GM18511 (cell line): ENCODE data around the gene SEMA3B.
A peak's percentile ranks its signal among the peaks of the same experiment; 100 is the strongest.
"Not testable (repeated sequence)": the region's sequence is repeated elsewhere in the genome, so short reads cannot be mapped to it uniquely, and the experiment has no call there.

Experiments
- ATAC-seq: cut with Tn5 transposase; IDR thresholded peaks from one replicate; pipeline ENCODE4 v1.9.1; 2021; ENCODE audit warnings: mild to moderate bottlenecking, moderate library complexity; ENCODE audit not compliant: unreplicated experiment

Gene SEMA3B

DNA sequence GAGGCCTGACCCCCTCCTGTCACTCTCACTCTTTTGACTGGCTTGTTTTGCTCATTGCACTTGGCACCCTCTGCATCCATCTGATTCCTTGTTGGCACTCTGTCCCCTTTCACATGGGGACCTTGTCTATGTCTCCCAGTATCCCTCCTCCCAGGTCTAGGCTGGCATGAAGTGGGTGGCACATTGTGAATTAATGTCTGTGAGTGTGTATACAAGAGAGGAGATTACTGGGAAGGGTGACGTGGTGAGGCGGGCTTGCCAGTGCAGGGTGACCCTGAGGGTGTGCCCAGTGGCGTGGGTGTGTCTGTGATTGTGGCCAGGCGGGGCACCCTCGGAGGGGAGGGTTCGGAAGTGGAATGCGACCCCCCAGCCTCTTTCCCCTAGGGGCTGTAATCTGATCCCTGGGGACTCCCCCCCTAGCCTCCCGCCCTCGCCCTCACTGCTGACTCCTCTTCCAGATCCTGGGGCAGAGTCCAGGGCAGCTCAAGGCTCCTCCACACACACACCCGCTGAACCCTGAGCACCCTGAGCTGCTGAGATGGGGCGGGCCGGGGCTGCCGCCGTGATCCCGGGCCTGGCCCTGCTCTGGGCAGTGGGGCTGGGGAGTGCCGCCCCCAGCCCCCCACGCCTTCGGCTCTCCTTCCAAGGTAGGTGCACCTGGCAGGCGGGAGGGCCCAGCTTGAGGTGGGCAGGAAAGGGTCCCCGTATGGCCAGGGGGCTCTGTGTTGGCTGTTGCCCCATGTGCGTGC is at the start of gene SEMA3B:
Gene SEMA3B (plus strand): TSS at position 445 of the 749 bp plus-strand sequence. CDS start 94 bp downstream, at position 539.
- no peak for ATAC-seq

- ATAC-seq = no peak
These were observed 49.7 kb upstream of the SEMA3B start for GRCh38 chr3:50219285-50219684.

DNA sequence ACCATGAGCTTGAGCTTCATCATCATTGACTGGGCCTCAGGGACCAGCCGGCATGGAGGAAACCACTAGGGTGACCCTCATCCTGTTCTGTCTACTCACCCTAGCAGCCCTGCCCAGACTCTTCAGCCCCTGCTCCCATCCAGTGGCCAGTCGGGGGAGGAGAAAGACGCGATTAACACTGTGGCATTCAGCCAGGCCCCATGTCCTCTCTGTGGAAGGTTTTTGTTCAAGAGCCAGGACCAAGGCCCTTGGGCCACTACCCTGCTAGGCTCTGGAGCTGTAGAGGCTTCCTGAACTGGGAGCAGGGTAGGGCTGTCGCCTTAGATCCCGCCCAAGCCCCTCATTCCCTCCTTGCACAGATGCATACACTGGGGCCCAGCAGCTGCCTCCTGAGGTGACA is 48.8 kb upstream of the SEMA3B start:
- ATAC-seq = no peak

- no peak for ATAC-seq
These were observed 47.9 kb upstream of the SEMA3B start for GRCh38 chr3:50221051-50221410.

DNA sequence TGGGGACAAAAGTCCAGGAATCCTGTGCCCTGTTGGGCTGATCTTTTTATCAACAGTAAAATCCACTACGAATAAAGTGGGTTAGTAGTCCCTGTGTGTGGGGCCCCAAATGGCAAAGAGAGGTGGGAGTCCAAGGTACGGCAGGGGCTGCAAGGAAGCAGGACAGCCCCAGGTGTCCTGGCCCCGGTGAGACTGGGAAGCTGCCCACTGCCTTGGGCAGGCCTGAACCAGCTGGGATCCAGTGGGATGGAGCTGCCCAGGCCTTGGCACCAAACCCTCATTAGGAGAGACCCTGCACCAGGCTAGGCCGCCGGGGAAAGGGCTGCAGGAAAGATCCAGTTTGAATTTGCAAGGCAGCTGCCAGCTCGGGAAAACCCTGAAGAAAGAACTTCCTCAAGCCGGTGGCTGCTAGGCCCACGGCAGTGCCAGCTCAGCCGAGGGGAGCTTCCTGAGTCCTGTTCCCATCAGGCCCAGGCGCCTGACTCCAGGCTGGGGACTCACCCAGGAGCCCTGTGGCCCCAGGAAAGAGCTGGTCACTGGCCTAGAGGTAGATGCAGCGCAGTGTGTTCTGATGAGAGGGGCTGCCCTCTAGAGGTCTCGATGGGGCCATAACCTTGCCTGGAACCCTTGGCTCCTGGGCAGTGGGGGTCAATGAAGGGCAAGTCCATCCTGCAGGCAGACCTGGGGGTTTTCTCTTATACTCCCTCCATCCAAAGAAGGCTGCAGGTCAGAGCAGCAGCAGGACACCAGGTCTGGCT is 47.4 kb upstream of the SEMA3B start:
- ATAC-seq = no peak

- ATAC-seq = no peak
These were observed 46.8 kb upstream of the SEMA3B start for GRCh38 chr3:50222169-50222528.

DNA sequence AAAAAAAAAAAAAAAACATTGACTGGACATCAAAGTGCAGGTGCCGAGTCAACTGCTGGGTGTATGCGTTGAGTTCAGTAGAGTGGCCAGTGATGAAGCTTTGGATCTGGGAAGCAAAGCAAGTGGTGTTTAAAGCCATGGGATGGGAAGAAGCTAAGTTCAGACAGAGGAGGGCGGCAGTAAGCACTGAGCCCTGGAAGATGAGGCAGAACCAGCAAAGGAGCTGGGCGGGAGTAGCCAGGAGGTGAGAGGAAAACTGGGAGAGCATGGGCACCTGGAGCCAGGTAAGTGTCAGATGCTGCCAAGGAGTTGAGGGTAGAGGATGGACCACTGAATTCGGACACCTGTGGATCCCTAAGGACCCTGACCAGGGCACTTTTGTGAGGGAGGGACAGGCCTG is 44.3 kb upstream of the SEMA3B start:
- no peak for ATAC-seq

DNA sequence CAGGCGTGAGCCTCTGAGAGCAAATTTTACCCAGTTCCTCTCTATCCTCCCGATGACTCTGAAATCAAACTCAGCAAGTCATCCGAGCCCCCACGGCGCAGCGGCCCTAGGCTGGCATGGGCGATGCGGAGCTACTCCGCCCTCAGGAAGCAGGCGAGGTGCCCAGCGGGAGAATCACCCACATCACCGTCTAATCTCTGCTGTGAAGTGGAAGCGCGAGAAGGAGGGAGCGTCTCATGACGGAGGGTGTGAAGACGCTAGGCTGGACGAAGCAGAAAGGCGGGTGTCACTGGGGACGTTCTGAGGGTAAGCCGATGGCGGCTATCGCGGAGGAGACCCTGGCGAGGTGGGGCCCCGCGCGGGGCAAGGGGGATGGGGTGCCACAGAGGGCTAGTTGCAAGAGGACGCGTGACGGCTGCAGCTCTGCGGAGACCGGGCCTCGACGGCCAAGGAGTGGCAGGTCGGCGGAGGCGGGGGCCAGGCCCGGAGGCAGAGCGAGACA is 42.0 kb upstream of the SEMA3B start:
- ATAC-seq = peak; percentile 3

- peak; percentile 84 for ATAC-seq
These were observed 41.4 kb upstream of the SEMA3B start for GRCh38 chr3:50227390-50228183.

DNA sequence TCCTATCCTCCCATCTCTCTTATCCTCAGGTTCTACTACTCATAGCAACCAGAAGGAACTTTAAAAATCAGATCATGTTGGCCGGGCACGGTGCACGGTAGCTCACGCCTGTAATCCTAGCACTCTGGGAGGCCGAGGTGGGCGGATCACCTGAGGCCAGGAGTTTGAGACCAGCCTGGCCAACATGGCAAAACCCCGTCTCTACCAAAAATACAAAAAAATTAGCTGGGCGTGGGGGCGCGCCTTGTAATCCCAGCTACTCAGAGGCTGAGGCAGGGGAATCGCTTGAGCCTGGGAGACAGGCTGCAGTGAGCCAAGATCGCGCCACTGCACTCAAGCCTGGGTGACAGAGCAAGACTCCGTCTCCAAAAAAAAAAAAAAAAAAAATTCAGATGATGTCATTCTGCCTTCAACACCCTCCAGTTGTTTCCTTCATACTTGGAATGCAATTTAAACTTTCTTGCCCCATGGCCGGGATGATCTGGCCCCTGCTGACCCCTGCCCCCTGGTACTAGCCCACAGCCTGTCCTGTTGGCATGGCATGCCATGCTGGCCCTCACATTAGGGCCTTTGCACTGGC is 40.7 kb upstream of the SEMA3B start:
- not testable (repeated sequence) for ATAC-seq

GRCh38 chr3:50229490-50229889 is 39.5 kb upstream of the SEMA3B start:
- no peak for ATAC-seq

DNA sequence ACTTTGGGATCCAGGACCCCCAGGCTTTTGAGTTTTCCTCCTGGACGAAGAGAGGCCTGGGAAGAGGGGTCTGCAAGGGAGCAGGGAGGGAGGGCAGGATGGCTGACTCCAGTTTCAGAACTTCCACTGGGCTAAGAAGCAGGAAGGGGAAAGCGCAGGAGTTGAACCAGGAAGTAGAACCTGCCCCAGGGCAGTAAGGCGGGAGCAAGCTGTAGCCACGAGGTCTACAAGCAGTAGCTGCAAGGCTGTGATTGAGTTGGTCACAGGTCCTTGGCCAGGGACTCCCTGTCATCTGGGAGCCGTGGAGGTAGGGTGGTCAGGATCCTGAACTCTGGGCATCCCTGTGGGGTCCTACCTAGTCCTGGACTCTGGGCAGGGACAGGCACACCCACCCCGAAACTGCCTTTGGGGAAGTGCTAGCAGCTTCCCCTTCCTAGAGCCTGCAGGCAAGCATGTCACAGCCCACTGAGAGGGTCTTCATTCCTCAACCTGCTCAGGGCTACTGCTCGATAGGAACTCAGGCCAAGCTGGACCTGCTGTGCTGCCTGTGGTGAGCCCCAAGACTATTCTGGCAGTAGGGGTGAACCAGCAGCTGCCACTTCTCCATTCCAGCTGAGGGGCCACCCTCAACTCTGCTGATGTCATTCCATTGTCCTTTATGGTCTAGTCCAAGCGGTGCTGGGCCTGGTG is 38.7 kb upstream of the SEMA3B start:
- no peak for ATAC-seq

DNA sequence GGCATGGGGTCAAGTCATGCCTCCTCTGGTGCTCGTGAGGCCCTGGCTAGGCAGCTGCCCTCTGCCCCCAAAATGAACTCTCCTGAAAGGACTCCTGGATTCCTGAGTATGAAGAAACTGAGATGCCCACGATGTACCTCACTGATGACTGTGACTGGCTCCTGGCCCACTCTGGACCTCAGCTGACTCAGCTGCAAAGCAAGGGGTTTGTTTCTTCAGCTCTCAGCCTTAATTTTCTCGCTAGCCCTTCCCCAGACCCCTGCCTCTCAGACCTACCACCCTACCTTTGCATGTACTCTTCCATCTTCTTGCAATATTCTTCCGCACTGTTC is 38.2 kb upstream of the SEMA3B start:
- no peak for ATAC-seq

GRCh38 chr3:50231581-50231980 is 37.4 kb upstream of the SEMA3B start:
- ATAC-seq = no peak

- no peak for ATAC-seq
These were observed 36.6 kb upstream of the SEMA3B start for GRCh38 chr3:50232303-50232702.

DNA sequence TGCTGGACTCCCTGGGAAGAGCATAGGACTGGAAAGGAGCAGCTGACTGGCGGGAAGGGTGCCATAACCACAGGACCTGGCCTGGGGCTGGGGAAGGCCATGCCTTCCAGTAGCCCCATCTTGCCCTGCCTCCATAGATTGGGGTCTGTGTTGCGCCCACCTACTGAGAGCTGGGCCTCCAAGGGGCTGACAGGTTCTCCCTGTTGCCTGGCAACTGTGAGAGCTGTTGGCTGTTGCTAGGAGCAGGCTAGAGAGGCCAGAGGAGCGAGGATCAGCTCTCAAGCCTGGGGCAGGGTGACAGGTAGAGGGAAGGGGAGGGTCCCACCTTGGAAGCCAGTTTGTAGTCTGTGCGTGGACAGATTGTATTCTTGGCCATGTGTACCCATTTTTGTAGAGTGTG is 35.8 kb upstream of the SEMA3B start:
- no peak for ATAC-seq

- ATAC-seq = peak; percentile 92
These were observed 33.0 kb upstream of the SEMA3B start, which contains the start of gene GNAI2 for GRCh38 chr3:50235716-50236483. TSS of gene GNAI2 (plus strand) at chr3:50236204. CDS start at chr3:50236336, 132 bp downstream.

DNA sequence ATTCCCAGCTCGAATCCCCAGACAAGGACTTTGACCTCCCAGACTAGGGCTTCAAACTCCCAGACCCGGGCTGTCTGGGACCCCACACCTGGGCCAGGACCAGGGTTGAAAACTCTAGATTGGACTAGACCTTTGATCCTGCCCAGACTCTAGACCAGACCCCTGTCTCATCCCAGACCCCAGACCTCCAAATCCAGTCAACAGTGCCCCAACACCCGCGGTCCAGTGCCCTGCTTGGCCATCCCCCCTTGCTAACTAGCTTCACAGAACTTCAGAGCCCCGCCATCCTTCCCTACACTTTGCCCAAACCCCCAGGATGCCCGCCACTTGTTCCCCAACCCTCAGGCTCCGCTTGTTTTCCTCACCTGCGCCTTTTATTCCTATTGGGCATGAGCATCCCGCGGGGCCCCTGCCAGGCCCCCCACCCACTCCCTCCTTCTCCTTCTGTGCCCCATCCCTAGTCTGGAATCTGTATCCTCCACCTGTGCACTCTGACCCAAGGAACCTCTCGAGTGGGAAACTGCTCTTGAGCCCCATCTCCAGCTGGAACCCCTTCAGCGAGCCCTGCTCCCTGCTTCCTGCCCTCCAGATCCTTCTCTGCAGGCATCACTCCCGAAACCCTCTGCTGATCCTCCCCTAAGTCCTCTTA is 32.3 kb upstream of the SEMA3B start:
- no peak for ATAC-seq

GRCh38 chr3:50237133-50237651 is 31.8 kb upstream of the SEMA3B start:
- ATAC-seq = no peak
